ENCODE measurements around the gene PANK2. TPM values are rescaled to one million over a fixed set of nuclear protein-coding genes. Genes with fewer than 3 reads are reported as not detected.

Gene PANK2
- total RNA-seq, 2 experiments from 2014 or later: 47.6 to 50.3 TPM

- POLR2A ChIA-PET: no interaction called here
- TF ChIP-seq CTCF (IDR thresholded peaks at IDR 0.05): no peak
- ATAC-seq (no peak), DNase-seq (no peak)
- Mint-ChIP-seq H3K4me3 (peak overlapping the region; percentile 100), H3K27me3 (no peaks in the 10 kb centered on the region), H3K4me1 (ENCODE audit: low read depth) (peaks cover 30% of the 10 kb centered on the region), H3K9me3 (no peaks in the 10 kb centered on the region), H3K27ac (peak overlapping the region; percentile 92), H3K36me3 (ENCODE audit: low read depth) (peaks cover 36% of the 10 kb centered on the region)
- intact Hi-C loops (cut with micrococcal nuclease): loop anchor here (10.0 kb wide), 1 partner anchor 197 kb away; no protein-coding TSS in a partner anchor
- CTCF ChIA-PET: interaction anchor here (1.0 to 1.4 kb wide), 9 partner anchors 13 to 212 kb away, joined by 3 to 9 read pairs (median 4); partner anchors contain the start of gene ADISSP
These were observed 1.1 kb upstream of the PANK2 start for GRCh38 chr20:3887876-3888620.

GRCh38 chr20:3889489-3890397 lies 556 bp downstream of the PANK2 start:
- intact Hi-C loops (cut with micrococcal nuclease): loop anchor here (10.0 kb wide), 1 partner anchor 195 kb away; no protein-coding TSS in a partner anchor
- TF ChIP-seq CTCF (IDR thresholded peaks at IDR 0.05): no peak
- POLR2A ChIA-PET: interaction anchor here (0.6 to 1.3 kb wide), 7 partner anchors 9 to 122 kb away, joined by 3 to 4 read pairs (median 3); partner anchors contain the start of genes ADISSP and AP5S1

GRCh38 chr20:3890398-3890751 lies 1.2 kb downstream of the PANK2 start:
- ChIA-PET CTCF (interaction anchor here (0.9 to 1.0 kb wide), 2 partner anchors 104 to 194 kb away, joined by 3 read pairs; partner anchors contain the start of gene CENPB), POLR2A (interaction anchor here (0.6 to 1.3 kb wide), 7 partner anchors 8 to 123 kb away, joined by 3 to 4 read pairs (median 3); partner anchors contain the start of genes ADISSP and AP5S1)
- no peaks in the 10 kb centered on the region for H3K27me3 Mint-ChIP-seq
- no peak for DNase-seq
- peaks cover 45% of the 10 kb centered on the region for H3K4me1 Mint-ChIP-seq (ENCODE audit: low read depth)
- peak overlapping the region; percentile 98 for H3K27ac Mint-ChIP-seq
- peaks cover 49% of the 10 kb centered on the region for H3K36me3 Mint-ChIP-seq (ENCODE audit: low read depth)
- no peak for ATAC-seq
- intact Hi-C loops (cut with micrococcal nuclease): no loop called here
- peak overlapping the region; percentile 100 for H3K4me3 Mint-ChIP-seq
- TF ChIP-seq CTCF (IDR thresholded peaks at IDR 0.05): no peak
- no peaks in the 10 kb centered on the region for H3K9me3 Mint-ChIP-seq

More at GRCh38 chr20:3889489-3890397, 556 bp downstream of the PANK2 start:
- peaks cover 45% of the 10 kb centered on the region for H3K36me3 Mint-ChIP-seq (ENCODE audit: low read depth)
- H3K27ac Mint-ChIP-seq: peak overlapping the region; percentile 98
- DNase-seq (peak; percentile 65), ATAC-seq (peak; percentile 17)
- H3K4me3 Mint-ChIP-seq: peak overlapping the region; percentile 100
- peaks cover 42% of the 10 kb centered on the region for H3K4me1 Mint-ChIP-seq (ENCODE audit: low read depth)
- CTCF ChIA-PET: interaction anchor here (0.9 to 1.1 kb wide), 3 partner anchors 75 to 195 kb away, joined by 3 read pairs; partner anchors contain the start of gene CENPB
- no peaks in the 10 kb centered on the region for H3K27me3 Mint-ChIP-seq
- no peaks in the 10 kb centered on the region for H3K9me3 Mint-ChIP-seq

GRCh38 chr20:3890999-3891929 lies 2.1 kb downstream of the PANK2 start:
- CTCF ChIA-PET: interaction anchor here (0.9 to 1.6 kb wide), 2 partner anchors 181 to 201 kb away, joined by 3 to 4 read pairs; no protein-coding TSS in a partner anchor
- H3K27ac Mint-ChIP-seq: peak overlapping the region; percentile 98
- peaks cover 53% of the 10 kb centered on the region for H3K36me3 Mint-ChIP-seq (ENCODE audit: low read depth)
- peak overlapping the region; percentile 100 for H3K4me3 Mint-ChIP-seq
- DNase-seq (no peak), ATAC-seq (no peak)
- no peaks in the 10 kb centered on the region for H3K9me3 Mint-ChIP-seq
- TF ChIP-seq CTCF (IDR thresholded peaks at IDR 0.05): no peak
- peaks cover 52% of the 10 kb centered on the region for H3K4me1 Mint-ChIP-seq (ENCODE audit: low read depth)
- POLR2A ChIA-PET: interaction anchor here (0.6 to 1.6 kb wide), 7 partner anchors 8 to 89 kb away, joined by 3 to 4 read pairs (median 3); no protein-coding TSS in a partner anchor
- intact Hi-C loops (cut with micrococcal nuclease): no loop called here
- no peaks in the 10 kb centered on the region for H3K27me3 Mint-ChIP-seq
